Duodenal mucosa (tissue), 2 donors: ENCODE results near the gene MAP3K14.

Experiments used
- H3K27ac ChIP-seq: one replicate; pipeline ENCODE4 v1.7.0; 2013; ENCODE audit warnings: low read depth, low read length
- H3K27me3 ChIP-seq, 2 donors: one replicate each; pipeline ENCODE4 v1.7.0; 2013; ENCODE audit warnings: low read length in 2 of 2, control low read depth in 1 of 2; ENCODE audit not compliant: insufficient read depth in 2 of 2, control insufficient read depth in 1 of 2
- H3K36me3 ChIP-seq, 2 donors: one replicate each; pipeline ENCODE4 v1.7.0; 2013; ENCODE audit warnings: low read length in 2 of 2, control low read depth in 1 of 2; ENCODE audit not compliant: insufficient read depth in 2 of 2, control insufficient read depth in 1 of 2
- H3K4me1 ChIP-seq, 2 donors: one replicate each; pipeline ENCODE4 v1.7.0; 2013; ENCODE audit warnings: low read length in 2 of 2, control low read depth in 1 of 2; ENCODE audit not compliant: insufficient read depth in 2 of 2, control insufficient read depth in 1 of 2
- H3K4me3 ChIP-seq, 2 donors: one replicate each; pipeline ENCODE4 v1.7.0; 2013; ENCODE audit warnings: low read length in 2 of 2, low read depth in 1 of 2
- H3K9ac ChIP-seq, 2 donors: one replicate each; pipeline ENCODE4 v1.7.0; 2013; ENCODE audit warnings: low read length in 2 of 2, low read depth in 1 of 2
- H3K9me3 ChIP-seq, 2 donors: one replicate each; pipeline ENCODE4 v1.7.0; 2013; ENCODE audit warnings: low read length in 2 of 2, control low read depth in 1 of 2; ENCODE audit not compliant: control insufficient read depth in 1 of 2

The MAP3K14 gene

DNA sequence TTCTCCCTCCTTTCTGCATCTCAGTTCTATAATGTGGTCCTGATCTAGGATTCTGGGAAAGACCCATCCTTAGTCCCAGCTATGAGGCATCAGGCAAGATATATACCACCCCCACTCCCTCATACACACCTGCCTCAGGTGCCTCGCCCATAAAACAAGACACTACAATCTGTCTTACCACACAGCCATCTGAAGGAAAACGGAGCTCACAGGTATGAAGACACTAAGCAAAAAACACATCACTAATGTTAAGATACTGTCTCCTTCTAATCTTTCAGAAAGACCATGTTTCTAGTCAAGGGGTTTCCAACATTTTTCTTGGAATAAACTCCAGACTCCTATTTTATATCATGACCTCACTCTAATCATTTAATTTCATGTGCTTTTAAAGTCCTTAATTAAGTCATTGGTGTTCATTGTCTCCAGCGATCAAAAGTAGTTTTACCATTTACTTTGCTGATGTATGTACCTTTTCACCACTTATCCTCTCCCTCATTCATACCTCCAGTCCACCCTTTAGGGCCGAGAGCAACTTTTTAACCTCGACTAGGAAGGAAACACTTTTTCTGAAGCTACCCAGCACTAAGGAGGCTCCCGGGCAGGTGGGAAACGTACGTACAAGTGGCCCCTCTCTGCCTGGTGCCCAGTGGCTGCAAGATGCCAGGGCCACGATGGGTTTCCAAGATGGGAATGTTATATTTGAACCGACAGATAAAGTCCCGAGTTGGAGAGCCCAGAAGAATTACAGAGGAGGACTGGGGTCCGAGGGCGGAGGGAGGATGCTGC, 979 bp downstream of the MAP3K14 start:
- Histone ChIP-seq H3K4me1 (peaks cover 80 to 83% of the 10 kb centered on the region in 2 donors), H3K27ac (peak overlapping the region; percentile 98), H3K36me3 (no peaks in the 10 kb centered on the region), H3K4me3 (peak overlapping the region; percentile 88 to 96), H3K27me3 (no peaks in the 10 kb centered on the region), H3K9me3 (no peaks in the 10 kb centered on the region), H3K9ac (peak overlapping the region; percentile 89)

DNA sequence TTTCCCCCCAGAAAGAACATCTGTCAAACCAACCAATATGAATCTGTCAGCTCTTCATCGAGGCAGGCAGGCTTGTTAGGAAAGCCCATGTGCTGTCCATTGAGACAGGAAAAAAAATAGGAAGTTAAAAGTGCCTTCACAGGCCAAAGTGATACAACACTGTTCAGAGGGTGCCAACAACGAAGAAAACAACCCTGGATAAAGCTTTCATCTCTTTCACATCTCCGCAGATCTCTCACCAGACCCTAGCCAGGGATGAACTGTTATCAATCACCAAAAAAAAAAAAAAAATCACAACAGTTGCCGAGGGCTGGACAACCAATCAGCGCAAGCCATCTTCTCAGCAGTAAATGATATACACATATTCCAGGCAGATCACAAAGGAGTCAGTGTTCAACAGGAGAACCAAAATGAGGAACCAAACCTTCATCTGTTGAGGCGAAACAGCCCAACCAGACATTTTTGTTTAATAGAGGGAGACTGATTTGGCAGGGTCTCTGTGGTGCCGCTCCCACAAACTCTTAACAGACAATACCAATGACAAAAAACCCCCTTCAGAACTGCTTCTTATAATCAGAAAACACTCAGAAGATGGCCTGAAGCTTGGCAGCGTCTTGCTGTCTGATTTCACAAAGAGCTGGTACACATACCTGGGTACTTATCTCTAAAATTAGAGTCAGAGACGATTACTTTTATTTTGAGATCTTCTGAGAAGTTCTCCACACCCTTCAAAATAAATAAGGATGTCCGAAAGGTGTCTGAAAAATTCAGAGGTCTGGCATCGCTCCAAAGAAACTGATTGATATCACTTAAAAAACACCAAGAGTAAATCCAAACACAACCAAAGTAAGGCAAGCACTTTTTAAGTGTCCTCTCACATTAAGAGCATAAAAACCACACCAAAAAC, 1.8 kb downstream of the MAP3K14 start:
- no peaks in the 10 kb centered on the region for H3K9me3 ChIP-seq
- H3K36me3 ChIP-seq, result no peaks in the 10 kb centered on the region
- no peaks in the 10 kb centered on the region for H3K27me3 ChIP-seq
- peak overlapping the region; percentile 88 to 96 for H3K4me3 ChIP-seq
- H3K27ac ChIP-seq, result peak overlapping the region; percentile 26
- peak overlapping the region; percentile 89 for H3K9ac ChIP-seq
- peaks cover 82 to 83% of the 10 kb centered on the region in 2 donors for H3K4me1 ChIP-seq

DNA sequence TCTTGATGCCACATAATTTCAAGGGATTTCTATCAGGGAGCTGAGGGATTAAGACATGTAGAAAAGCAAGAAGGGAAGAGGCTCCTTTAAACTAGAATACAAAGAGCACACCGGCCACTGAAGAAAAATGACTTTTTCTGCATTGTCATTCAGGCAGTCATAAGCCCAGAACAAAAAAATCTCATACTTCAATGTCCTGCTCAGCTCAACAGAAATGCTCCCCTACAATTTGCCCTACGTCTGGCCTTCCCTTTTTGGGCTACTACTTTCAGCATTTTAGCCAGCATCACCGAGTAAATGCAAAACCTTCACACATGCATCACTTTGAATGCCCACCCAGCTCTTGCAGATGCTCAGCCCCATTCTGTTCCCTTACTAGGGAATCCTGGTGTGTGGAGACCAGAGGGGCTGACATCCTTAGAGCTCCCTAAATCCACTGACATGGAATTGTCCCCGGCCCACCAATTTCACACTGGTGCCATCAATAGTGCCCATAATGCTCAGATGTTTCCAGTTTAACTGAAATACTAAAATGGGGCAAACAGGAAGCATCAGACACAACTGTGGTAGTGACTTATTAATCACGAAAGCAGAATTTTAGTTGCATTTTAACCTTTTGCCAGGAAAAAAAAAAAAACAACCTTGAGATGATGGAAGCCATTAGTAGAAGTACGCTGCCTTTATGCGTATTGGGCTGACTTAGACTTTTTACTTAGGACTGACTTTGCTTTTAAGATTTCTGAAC, 2.7 kb downstream of the MAP3K14 start:
- Histone ChIP-seq H3K9ac (peak overlapping the region; percentile 67 to 89), H3K36me3 (peaks cover 0 to under 1% of the 10 kb centered on the region in 2 donors), H3K27ac (peak overlapping the region; percentile 1), H3K9me3 (no peaks in the 10 kb centered on the region), H3K4me1 (peaks cover 82 to 83% of the 10 kb centered on the region in 2 donors), H3K4me3 (peak overlapping the region; percentile 88 to 96), H3K27me3 (no peaks in the 10 kb centered on the region)

DNA sequence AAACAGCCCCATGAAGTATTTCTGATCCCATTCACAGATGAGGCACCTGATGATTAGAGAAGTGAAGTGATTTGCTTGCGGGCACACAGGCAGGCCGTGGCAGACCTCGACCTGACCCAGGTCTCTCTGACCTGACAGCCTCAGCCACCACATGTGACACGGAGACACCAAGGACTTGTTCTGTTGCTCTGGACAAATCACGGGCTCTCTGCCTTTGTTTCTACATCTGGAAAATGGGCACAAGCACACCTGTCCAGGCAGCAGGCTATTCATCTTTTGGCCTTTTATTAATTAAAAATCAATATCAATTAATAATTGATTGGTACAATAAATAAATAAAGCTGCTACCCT, 3.4 kb downstream of the MAP3K14 start:
- Histone ChIP-seq H3K4me1 (peaks cover 77 to 80% of the 10 kb centered on the region in 2 donors), H3K36me3 (peaks cover 0 to 4% of the 10 kb centered on the region in 2 donors), H3K9me3 (no peaks in the 10 kb centered on the region), H3K27ac (peak overlapping the region; percentile 93), H3K4me3 (peak overlapping the region; percentile 51 to 63), H3K27me3 (no peaks in the 10 kb centered on the region), H3K9ac (peak overlapping the region; percentile 67 to 77)

DNA sequence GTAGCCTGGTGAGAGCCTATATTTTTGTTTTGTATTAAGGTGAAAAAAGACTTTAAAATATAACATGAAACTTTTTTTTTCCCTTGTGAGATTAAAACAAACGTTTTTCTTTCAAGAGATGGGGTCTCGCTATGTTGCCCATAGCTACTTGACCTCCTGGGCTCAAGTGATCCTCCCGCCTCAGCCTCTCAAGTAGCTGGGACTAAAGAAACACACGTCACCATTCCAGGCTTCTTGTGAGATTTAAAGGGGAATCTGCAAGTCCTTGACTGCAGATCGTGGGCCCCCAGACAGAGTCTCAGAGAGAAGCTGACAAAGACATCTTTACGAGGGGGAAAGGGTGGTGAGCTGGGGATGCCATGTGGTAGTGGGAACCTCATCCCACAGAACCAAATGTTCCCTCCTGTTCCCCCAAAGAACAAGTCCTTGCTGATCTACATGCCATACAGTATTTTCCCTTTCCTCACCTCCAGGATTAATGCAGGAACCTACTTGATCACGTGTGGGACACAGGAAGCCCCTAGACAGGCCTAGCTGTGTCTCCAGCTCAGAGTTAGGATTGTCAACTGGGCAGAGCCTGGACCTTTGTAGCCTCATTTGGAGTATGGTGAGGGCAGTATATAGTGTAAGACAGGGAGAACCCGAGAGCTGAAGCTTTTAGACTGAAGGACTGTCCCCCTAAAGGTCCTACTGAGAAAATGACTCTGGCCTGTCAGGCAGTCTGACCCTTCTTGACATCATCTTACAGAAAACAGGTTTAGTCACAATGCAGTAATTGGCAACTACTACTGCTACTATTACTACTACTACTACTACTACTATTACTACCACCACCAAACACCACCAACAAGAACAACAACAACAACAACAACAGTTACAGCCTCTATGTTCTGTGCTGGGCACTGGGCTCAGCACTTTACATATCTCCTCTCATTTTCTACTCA, 4.1 kb downstream of the MAP3K14 start:
- H3K4me3 ChIP-seq, result peak overlapping the region; percentile 51 to 63
- peaks cover 0 to 4% of the 10 kb centered on the region in 2 donors for H3K36me3 ChIP-seq
- no peaks in the 10 kb centered on the region for H3K9me3 ChIP-seq
- H3K4me1 ChIP-seq, result peaks cover 77 to 80% of the 10 kb centered on the region in 2 donors
- peak overlapping the region; percentile 67 to 77 for H3K9ac ChIP-seq
- peak overlapping the region; percentile 93 for H3K27ac ChIP-seq
- no peaks in the 10 kb centered on the region for H3K27me3 ChIP-seq

DNA sequence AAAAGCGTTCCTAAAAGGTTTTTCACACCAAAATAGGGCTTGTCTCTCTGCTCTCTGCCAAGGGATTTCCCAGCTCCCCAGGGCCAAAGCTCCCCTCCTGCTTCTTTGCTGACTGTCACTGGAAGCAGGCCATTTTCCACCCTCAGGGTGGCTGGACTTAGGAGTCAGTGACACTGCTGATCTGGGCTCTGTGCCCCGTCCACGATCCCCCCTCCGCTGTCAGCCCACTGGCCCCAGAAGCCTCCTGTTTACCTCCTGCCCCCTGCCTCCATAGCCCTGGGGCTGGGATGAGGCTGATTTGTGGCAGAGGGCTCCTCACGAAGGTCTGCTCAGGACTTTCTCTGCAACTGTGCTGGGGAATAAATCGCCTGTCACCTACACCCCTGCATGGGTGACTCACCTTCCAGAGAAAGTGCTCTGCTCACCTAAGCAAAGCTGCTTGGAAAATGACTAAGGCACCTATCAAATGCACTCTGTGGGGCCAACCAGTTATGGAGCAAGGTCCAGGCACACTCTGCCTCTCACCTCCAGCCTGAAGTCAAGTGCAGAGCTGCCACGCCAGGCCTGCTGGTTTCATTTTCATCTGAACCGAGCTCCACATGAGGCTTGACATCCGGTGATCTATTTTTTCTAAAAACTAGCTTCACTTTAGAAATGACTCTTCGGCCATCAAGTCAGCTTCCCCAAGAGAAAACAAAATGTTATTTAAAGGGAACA, 4.9 kb downstream of the MAP3K14 start:
- no peaks in the 10 kb centered on the region for H3K27me3 ChIP-seq
- H3K4me1 ChIP-seq, result peaks cover 80 to 82% of the 10 kb centered on the region in 2 donors
- no peaks in the 10 kb centered on the region for H3K9me3 ChIP-seq
- peak overlapping the region; percentile 67 to 77 for H3K9ac ChIP-seq
- H3K27ac ChIP-seq, result peak overlapping the region; percentile 93
- H3K4me3 ChIP-seq, result peak overlapping the region; percentile 51 to 63
- H3K36me3 ChIP-seq, result peaks cover 0 to 4% of the 10 kb centered on the region in 2 donors

DNA sequence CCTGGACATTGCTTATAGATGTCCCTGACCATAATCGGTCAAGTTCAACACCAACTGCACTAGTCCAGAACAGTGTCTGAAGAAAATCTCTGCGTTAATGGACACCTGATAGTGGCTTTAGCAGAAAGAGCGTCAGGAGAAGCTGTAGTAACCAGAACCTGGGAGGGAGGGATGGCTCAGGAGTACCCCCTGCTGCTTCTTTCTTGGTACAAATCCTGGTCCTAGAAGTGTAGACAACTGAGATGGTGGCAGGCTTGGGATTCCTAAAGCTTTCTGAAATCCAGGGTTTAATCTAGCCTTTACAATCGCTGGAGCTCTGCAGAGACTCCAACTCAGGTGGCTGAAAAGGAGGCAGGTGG, 5.4 kb downstream of the MAP3K14 start:
- Histone ChIP-seq H3K27me3 (no peaks in the 10 kb centered on the region), H3K36me3 (peaks cover 0 to 4% of the 10 kb centered on the region in 2 donors), H3K27ac (peak overlapping the region; percentile 93), H3K9ac (peak overlapping the region; percentile 67 to 77), H3K4me1 (peaks cover 84 to 87% of the 10 kb centered on the region in 2 donors), H3K9me3 (no peaks in the 10 kb centered on the region), H3K4me3 (peak overlapping the region; percentile 51 to 63)

DNA sequence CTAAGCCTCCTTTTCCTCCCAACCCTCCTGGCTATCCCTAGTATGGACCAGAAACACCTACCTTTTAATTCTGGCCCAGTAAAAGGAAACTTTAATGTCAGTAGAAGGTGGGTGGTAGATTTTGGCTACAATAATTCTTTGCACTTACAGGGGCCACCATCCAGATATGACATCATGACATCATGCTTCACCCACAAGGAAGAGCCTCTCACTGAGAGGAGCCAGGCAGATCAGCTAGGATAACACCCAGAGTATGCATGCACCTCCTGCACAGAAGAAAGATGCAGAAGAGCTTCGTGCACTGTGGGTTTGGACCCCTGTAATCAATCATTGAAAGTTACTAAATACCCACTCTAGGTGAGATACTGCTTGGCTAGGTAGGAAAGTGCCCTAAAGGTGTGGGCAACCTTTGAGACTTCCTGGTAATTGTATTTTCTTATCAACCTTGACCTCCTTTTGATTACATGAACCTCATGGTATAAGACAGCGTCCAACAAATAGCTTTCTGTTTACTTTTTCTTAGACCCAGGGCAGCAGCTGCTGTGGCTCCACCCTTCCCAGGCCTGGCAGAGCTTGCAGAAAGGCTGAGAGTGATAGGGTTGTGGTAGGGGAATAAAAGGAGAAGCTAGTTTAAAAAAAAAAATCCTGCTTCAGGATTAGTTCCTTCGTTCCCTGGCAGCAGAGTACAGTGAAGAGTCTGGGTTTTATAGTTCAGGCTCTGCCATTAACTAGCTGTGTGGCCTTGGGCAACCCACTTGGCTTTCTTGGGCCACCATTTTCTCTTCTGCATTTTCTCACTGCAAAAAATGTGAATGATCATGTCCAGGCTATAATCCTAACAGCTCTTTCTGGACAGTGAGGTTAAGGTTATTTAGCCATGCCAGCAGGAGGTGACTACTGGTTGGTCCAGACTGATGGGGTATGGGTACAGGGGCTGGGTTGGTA, 6.2 kb downstream of the MAP3K14 start:
- H3K9me3 ChIP-seq, result no peaks in the 10 kb centered on the region
- peak overlapping the region; percentile 67 to 77 for H3K9ac ChIP-seq
- no peaks in the 10 kb centered on the region for H3K27me3 ChIP-seq
- H3K27ac ChIP-seq, result peak overlapping the region; percentile 93
- H3K4me1 ChIP-seq, result peaks cover 88 to 90% of the 10 kb centered on the region in 2 donors
- peak overlapping the region; percentile 51 to 63 for H3K4me3 ChIP-seq
- peaks cover 0 to 4% of the 10 kb centered on the region in 2 donors for H3K36me3 ChIP-seq
